ENCODE measurements around the gene HARS1. TPM values are rescaled to one million over a fixed set of nuclear protein-coding genes. Genes with fewer than 3 reads are reported as not detected.
A peak's percentile ranks its signal among the peaks of the same experiment; 100 is the strongest.

The HARS1 gene
- total and polyA plus RNA-seq, 2 of the 13 experiments (the other 11 are each of a cell fraction or from before 2014, with no cell fraction given) = 36.9 to 66.2 TPM

DNA sequence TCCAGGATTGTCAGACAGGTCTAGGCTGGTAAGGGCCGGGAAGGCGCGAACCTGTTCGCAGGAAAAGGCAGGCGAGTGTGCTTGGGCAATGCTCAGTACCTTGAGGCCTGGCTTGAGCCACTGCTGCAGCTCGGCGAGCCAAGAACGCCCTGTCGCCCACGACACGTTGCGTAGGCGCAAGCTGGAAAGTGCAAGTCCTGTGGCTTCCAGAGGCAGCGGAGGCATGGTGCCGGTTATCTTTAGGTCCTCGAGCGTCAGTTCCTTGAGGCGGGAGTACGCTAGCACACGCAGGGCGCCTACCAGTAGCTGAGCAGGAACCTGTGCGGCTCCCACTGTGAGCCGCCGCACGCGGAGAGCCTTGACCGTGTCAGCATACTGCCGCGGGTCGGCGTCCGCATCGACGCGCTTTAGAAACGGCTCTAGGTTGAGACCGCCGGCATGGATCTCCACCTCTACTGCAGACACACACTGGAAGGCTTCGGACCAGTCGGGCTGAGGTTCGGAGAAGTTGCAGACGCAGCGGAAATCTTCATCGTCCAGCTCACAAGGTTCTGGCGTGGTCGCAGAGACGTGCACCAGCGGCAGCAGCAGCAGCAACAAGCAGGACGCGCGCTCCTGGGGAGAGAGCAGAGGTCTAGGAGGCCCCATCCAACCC is 58.7 kb downstream of the HARS1 start (continued):
- TF ChIP-seq, protein P1, sequence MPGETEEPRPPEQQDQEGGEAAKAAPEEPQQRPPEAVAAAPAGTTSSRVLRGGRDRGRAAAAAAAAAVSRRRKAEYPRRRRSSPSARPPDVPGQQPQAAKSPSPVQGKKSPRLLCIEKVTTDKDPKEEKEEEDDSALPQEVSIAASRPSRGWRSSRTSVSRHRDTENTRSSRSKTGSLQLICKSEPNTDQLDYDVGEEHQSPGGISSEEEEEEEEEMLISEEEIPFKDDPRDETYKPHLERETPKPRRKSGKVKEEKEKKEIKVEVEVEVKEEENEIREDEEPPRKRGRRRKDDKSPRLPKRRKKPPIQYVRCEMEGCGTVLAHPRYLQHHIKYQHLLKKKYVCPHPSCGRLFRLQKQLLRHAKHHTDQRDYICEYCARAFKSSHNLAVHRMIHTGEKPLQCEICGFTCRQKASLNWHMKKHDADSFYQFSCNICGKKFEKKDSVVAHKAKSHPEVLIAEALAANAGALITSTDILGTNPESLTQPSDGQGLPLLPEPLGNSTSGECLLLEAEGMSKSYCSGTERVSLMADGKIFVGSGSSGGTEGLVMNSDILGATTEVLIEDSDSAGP (CRISPR knock-in tag; IDR thresholded peaks at IDR 0.05; ENCODE audit: borderline replicate concordance) = peak; percentile 32; the same call in 1 of the 2 replicates

DNA sequence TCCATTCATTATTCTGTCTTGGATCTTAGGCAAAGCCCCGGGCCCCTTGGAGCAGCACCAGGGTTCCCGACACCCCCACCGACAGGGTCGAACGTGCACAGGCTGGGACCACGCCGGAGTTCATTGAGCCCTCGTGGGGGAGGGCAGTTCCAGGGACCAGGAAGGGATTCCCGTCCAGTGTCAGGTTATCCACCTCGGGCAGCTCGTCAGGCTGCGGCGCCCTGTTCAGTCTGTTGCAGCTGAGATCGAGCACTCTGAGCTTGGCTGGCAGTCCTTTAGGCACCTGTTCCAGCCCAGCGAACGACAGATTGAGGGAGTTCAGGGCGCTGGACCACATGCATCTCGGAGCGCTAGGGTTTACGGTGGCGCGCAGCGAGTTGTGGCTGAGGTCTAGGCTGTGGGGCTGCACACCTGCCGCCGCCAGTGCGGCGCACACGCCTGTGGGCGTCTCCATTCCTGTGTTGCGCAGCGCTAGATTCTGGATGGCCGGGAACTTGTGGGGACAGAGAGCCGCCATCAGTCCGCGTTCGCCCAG is 59.3 kb downstream of the HARS1 start:
- FAIRE-seq (no peak), DNase-seq (ENCODE audit: low spot score) (no peak), ATAC-seq (no peak)
- Histone ChIP-seq H2AFZ (ENCODE audit: low read length) (no peak overlapping the region), H3K9me3 (ENCODE audit: low read length) (peaks cover 20% of the 10 kb centered on the region), H3K4me2 (ENCODE audit: low read depth, low read length) (no peak overlapping the region), H3K27me3 (ENCODE audit: control insufficient read depth in 1 of 2, insufficient read depth in 2 of 2, low read length in 2 of 2) (no peaks in the 10 kb centered on the region), H3K79me2 (ENCODE audit: insufficient read depth, low read length) (no peaks in the 10 kb centered on the region), H3K36me3 (replicated peaks in 1 of 2; ENCODE audit: control insufficient read depth in 1 of 2, insufficient read depth in 2 of 2, low read length in 2 of 2) (no peaks in the 10 kb centered on the region), H3K27ac (ENCODE audit: extremely low read length, insufficient read depth, low read length) (no peak overlapping the region), H3K4me1 (ENCODE audit: insufficient read depth, low read length) (peaks cover 45% of the 10 kb centered on the region), H3K4me3 (replicated peaks in 1 of 3; ENCODE audit: insufficient read depth in 1 of 3, low read depth in 2 of 3, low read length in 3 of 3) (no peak overlapping the region), H3K9ac (ENCODE audit: insufficient read depth, low read depth, low read length) (no peak overlapping the region), H4K20me1 (ENCODE audit: insufficient read depth, low read length) (no peaks in the 10 kb centered on the region)
- CTCF ChIA-PET (ENCODE audit: low intra/inter-chr PET ratio, low total read pairs) = no interaction called here
- POLR2A ChIA-PET = interaction anchor here (1.5 kb wide), 1 partner anchor 75 kb away, joined by 3 read pairs; the partner anchor contains the start of gene SRA1
- intact Hi-C loops (cut with micrococcal nuclease; ENCODE audit: unreplicated experiment) = no loop called here
- 96% methylated on average over 28 of the region's 36 CpGs for WGBS (ENCODE audit: low lambda C conversion rate)
- in situ Hi-C loops (cut with HindIII; ENCODE audit: extremely low pct_ligation_motif_present, low pct_unique_long_range_greater_than_20kb) = loop anchor here (5.0 kb wide), 1 partner anchor 70 kb away; the partner anchor contains the start of genes APBB3 and SLC35A4
- no TSS peak for BruUV-seq (replicated peaks)
- TF ChIP-seq ZNF547 (CRISPR knock-in tag; IDR thresholded peaks at IDR 0.05) (no peak), SOX5 (CRISPR knock-in tag; IDR thresholded peaks at IDR 0.05; ENCODE audit: borderline replicate concordance) (no peak), ZFYVE20 (CRISPR knock-in tag; IDR thresholded peaks at IDR 0.05; ENCODE audit: borderline replicate concordance, low read depth) (no peak), PCBP1 (IDR thresholded peaks at IDR 0.05; ENCODE audit: borderline replicate concordance, low read depth, low read length) (no peak), MAF1 (CRISPR knock-in tag; IDR thresholded peaks at IDR 0.05; ENCODE audit: borderline replicate concordance) (no peak), ZFP82 (CRISPR knock-in tag; IDR thresholded peaks at IDR 0.05; ENCODE audit: borderline replicate concordance) (no peak), ZKSCAN8 (CRISPR knock-in tag; IDR thresholded peaks at IDR 0.05; ENCODE audit: borderline replicate concordance) (no peak), SIX4 (CRISPR knock-in tag; IDR thresholded peaks at IDR 0.05) (no peak)
- TF ChIP-seq, protein P2, sequence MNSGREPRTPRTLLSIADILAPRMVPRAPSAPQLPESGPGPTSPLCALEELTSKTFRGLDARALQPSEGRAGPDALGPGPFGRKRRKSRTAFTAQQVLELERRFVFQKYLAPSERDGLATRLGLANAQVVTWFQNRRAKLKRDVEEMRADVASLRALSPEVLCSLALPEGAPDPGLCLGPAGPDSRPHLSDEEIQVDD (CRISPR knock-in tag; IDR thresholded peaks at IDR 0.05; ENCODE audit: borderline replicate concordance) = no peak
- TF ChIP-seq, protein P3, sequence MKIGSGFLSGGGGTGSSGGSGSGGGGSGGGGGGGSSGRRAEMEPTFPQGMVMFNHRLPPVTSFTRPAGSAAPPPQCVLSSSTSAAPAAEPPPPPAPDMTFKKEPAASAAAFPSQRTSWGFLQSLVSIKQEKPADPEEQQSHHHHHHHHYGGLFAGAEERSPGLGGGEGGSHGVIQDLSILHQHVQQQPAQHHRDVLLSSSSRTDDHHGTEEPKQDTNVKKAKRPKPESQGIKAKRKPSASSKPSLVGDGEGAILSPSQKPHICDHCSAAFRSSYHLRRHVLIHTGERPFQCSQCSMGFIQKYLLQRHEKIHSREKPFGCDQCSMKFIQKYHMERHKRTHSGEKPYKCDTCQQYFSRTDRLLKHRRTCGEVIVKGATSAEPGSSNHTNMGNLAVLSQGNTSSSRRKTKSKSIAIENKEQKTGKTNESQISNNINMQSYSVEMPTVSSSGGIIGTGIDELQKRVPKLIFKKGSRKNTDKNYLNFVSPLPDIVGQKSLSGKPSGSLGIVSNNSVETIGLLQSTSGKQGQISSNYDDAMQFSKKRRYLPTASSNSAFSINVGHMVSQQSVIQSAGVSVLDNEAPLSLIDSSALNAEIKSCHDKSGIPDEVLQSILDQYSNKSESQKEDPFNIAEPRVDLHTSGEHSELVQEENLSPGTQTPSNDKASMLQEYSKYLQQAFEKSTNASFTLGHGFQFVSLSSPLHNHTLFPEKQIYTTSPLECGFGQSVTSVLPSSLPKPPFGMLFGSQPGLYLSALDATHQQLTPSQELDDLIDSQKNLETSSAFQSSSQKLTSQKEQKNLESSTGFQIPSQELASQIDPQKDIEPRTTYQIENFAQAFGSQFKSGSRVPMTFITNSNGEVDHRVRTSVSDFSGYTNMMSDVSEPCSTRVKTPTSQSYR (CRISPR knock-in tag; IDR thresholded peaks at IDR 0.05; ENCODE audit: borderline replicate concordance) = no peak
- TF ChIP-seq, protein P4, sequence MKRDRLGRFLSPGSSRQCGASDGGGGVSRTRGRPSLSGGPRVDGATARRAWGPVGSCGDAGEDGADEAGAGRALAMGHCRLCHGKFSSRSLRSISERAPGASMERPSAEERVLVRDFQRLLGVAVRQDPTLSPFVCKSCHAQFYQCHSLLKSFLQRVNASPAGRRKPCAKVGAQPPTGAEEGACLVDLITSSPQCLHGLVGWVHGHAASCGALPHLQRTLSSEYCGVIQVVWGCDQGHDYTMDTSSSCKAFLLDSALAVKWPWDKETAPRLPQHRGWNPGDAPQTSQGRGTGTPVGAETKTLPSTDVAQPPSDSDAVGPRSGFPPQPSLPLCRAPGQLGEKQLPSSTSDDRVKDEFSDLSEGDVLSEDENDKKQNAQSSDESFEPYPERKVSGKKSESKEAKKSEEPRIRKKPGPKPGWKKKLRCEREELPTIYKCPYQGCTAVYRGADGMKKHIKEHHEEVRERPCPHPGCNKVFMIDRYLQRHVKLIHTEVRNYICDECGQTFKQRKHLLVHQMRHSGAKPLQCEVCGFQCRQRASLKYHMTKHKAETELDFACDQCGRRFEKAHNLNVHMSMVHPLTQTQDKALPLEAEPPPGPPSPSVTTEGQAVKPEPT (CRISPR knock-in tag; IDR thresholded peaks at IDR 0.05; ENCODE audit: low read depth) = no peak
